HepG2 (cell line): ENCODE results near the gene HNRNPH2. TPM values are rescaled to one million over a fixed set of nuclear protein-coding genes. Genes with fewer than 3 reads are reported as not detected.

ENCODE experiments used
- CHD4 ChIP-seq: fragments of 200-600 bp; sonication (generic); IDR thresholded peaks from 2 replicates; pipeline ENCODE4 v1.7.0; 2017; ENCODE audit warnings: mild to moderate bottlenecking, low read length, borderline replicate concordance
- CSRNP1 ChIP-seq: sonication (generic); formaldehyde crosslinking; IDR thresholded peaks from 2 replicates; pipeline ENCODE4 v1.8.1; 2023; ENCODE audit warnings: mild to moderate bottlenecking, missing genetic modification reagents
- ETV6 ChIP-seq: sonication (generic); formaldehyde crosslinking; conservative IDR thresholded peaks from 2 replicates; pipeline ENCODE4 v1.4.0; 2020; ENCODE audit warnings: missing genetic modification reagents
- HDAC1 ChIP-seq: sonication (generic); formaldehyde crosslinking; IDR thresholded peaks from 2 replicates; pipeline ENCODE4 v1.5.1; 2020; ENCODE audit warnings: mild to moderate bottlenecking, missing genetic modification reagents
- HNRNPH1 ChIP-seq: fragments of 200-400 bp; formaldehyde crosslinking; optimal IDR thresholded peaks from 2 replicates; pipeline ENCODE3; 2017; ENCODE audit warnings: mild to moderate bottlenecking, low read depth, low read length
- JDP2 ChIP-seq: sonication (generic); formaldehyde crosslinking; IDR thresholded peaks from 2 replicates; pipeline ENCODE4 v1.8.1; 2022; ENCODE audit warnings: missing genetic modification reagents, borderline replicate concordance
- KLF16 ChIP-seq, 2 experiments: sonication (generic) in 1 of 2; formaldehyde crosslinking in 1 of 2; IDR thresholded peaks; 2 replicates each; pipeline versions ENCODE4 v1.6.1 to v1.8.0; 2016 to 2023; ENCODE audit warnings: missing genetic modification reagents in 2 of 2, missing compliant biosample characterization in 1 of 2
- MYNN ChIP-seq: sonication (generic); formaldehyde crosslinking; IDR thresholded peaks from 2 replicates; pipeline ENCODE4 v1.4.0; 2020; ENCODE audit warnings: mild to moderate bottlenecking, low read depth, missing genetic modification reagents
- PATZ1 ChIP-seq: sonication (generic); formaldehyde crosslinking; IDR thresholded peaks from 2 replicates; pipeline ENCODE4 v1.4.0; 2020; ENCODE audit warnings: missing genetic modification reagents
- RBAK ChIP-seq: sonication (generic); formaldehyde crosslinking; IDR thresholded peaks from 2 replicates; pipeline ENCODE4 v1.5.1; 2020; ENCODE audit warnings: mild to moderate bottlenecking, missing genetic modification reagents
- RFXANK ChIP-seq: IDR thresholded peaks from 2 replicates; pipeline ENCODE4 v1.6.1; 2016
- SMARCE1 ChIP-seq: fragments of 450-650 bp; IDR thresholded peaks from 2 replicates; pipeline ENCODE4 v1.6.1; 2017; ENCODE audit warnings: borderline replicate concordance
- TEAD3 ChIP-seq: optimal IDR thresholded peaks from 2 replicates; pipeline ENCODE3; 2016; ENCODE audit warnings: borderline replicate concordance
- TIGD3 ChIP-seq: sonication (generic); formaldehyde crosslinking; IDR thresholded peaks from 2 replicates; pipeline ENCODE4 v1.5.1; 2020; ENCODE audit warnings: mild to moderate bottlenecking, missing genetic modification reagents, borderline replicate concordance
- XBP1 ChIP-seq: sonication (generic); formaldehyde crosslinking; IDR thresholded peaks from 2 replicates; pipeline ENCODE4 v1.5.0; 2020; ENCODE audit warnings: missing genetic modification reagents
- ZBTB3 ChIP-seq: sonication (generic); formaldehyde crosslinking; IDR thresholded peaks from 2 replicates; pipeline ENCODE4 v1.4.0; 2020; ENCODE audit warnings: low read depth, mild to moderate bottlenecking, moderate library complexity, missing genetic modification reagents, borderline replicate concordance
- ZFAT ChIP-seq: sonication (generic); formaldehyde crosslinking; conservative IDR thresholded peaks from 2 replicates; pipeline ENCODE4 v1.8.1; 2023; ENCODE audit warnings: missing genetic modification reagents, inconsistent platforms
- ZFP36L2 ChIP-seq: sonication (generic); formaldehyde crosslinking; IDR thresholded peaks from 2 replicates; pipeline ENCODE4 v1.4.0; 2020; ENCODE audit warnings: missing genetic modification reagents
- ZMYM4 ChIP-seq: sonication (generic); formaldehyde crosslinking; IDR thresholded peaks from 2 replicates; pipeline ENCODE4 v1.8.1; 2023; ENCODE audit warnings: mild to moderate bottlenecking, missing genetic modification reagents
- ZNF160 ChIP-seq: sonication (generic); formaldehyde crosslinking; IDR thresholded peaks from 2 replicates; pipeline ENCODE4 v1.8.0; 2022; ENCODE audit warnings: mild to moderate bottlenecking, inconsistent platforms, missing genetic modification reagents
- ZNF350 ChIP-seq: sonication (generic); formaldehyde crosslinking; IDR thresholded peaks from 2 replicates; pipeline ENCODE4 v1.4.0; 2020; ENCODE audit warnings: mild to moderate bottlenecking, low read depth, missing genetic modification reagents, borderline replicate concordance
- ZNF501 ChIP-seq: sonication (generic); formaldehyde crosslinking; IDR thresholded peaks from 2 replicates; pipeline ENCODE4 v1.5.1; 2020; ENCODE audit warnings: mild to moderate bottlenecking, moderate library complexity, missing genetic modification reagents
- ZNF761 ChIP-seq: sonication (generic); formaldehyde crosslinking; conservative IDR thresholded peaks from 2 replicates; pipeline ENCODE4 v1.4.0; 2020; ENCODE audit warnings: mild to moderate bottlenecking, missing genetic modification reagents
- polyA plus RNA-seq, 8 experiments: library from polyadenylated mRNA; depleted of rRNA in 3 of 8; stranded (reverse) in 7 of 8; unstranded in 1 of 8; fragments of >200 nt; fragmentation: Illumina TruSeq in 4 of 8; extraction: Trizol in 4 of 8; gene quantifications; 2 replicates each; pipeline versions ENCODE4 v1.2.1 to v1.2.3, GENCODE V29; 2011 to 2016; ENCODE audit warnings: low read depth in 4 of 8, missing spikeins in 1 of 8, mixed read lengths in 1 of 8; ENCODE audit not compliant: insufficient read depth in 1 of 8
- total RNA-seq, 5 experiments: library from RNA; depleted of rRNA; stranded (reverse); fragments of >200 nt; fragmentation: Illumina TruSeq; extraction: Trizol; gene quantifications; 2 replicates each; pipeline ENCODE4 v1.2.3, GENCODE V29; 2016; ENCODE audit warnings: low read depth in 1 of 5
- TF ChIP-seq, protein P1 (sequence below): sonication (generic); formaldehyde crosslinking; IDR thresholded peaks from 2 replicates; pipeline ENCODE4 v1.8.1; 2023; ENCODE audit warnings: missing genetic modification reagents, inconsistent platforms, borderline replicate concordance
- TF ChIP-seq, protein P2 (sequence below): sonication (generic); formaldehyde crosslinking; IDR thresholded peaks from 2 replicates; pipeline ENCODE4 v1.4.0; 2020; ENCODE audit warnings: mild to moderate bottlenecking, missing genetic modification reagents

Gene HNRNPH2
- total and polyA plus RNA-seq, 2 of the 13 experiments (the other 11 are each of a cell fraction or from before 2014, with no cell fraction given): 23.8 to 56.9 TPM

GRCh38 chrX:101407748-101408531 lies at the start of gene HNRNPH2, which contains the start of gene GLA (continued):
- TF ChIP-seq KLF16 (CRISPR knock-in tag; IDR thresholded peaks at IDR 0.05) (no peak), HNRNPH1 (no peak), ZNF501 (CRISPR knock-in tag) (no peak), SMARCE1 (no peak), RFXANK (CRISPR knock-in tag) (peak; percentile 97), ZNF761 (CRISPR knock-in tag) (no peak), JDP2 (CRISPR knock-in tag) (no peak), ZBTB3 (CRISPR knock-in tag) (no peak), XBP1 (CRISPR knock-in tag) (no peak), PATZ1 (no peak), ZFAT (CRISPR knock-in tag) (no peak), ZNF160 (CRISPR knock-in tag) (no peak), ZMYM4 (CRISPR knock-in tag) (peak; percentile 88), TIGD3 (CRISPR knock-in tag) (no peak), TEAD3 (CRISPR knock-in tag) (peak; percentile 14), CSRNP1 (no peak), MYNN (CRISPR knock-in tag) (no peak), RBAK (CRISPR knock-in tag) (no peak), CHD4 (no peak), ZFP36L2 (no peak), ETV6 (CRISPR knock-in tag) (no peak), ZNF350 (CRISPR knock-in tag) (no peak), HDAC1 (CRISPR knock-in tag) (peak; percentile 69)
- TF ChIP-seq, protein P1, sequence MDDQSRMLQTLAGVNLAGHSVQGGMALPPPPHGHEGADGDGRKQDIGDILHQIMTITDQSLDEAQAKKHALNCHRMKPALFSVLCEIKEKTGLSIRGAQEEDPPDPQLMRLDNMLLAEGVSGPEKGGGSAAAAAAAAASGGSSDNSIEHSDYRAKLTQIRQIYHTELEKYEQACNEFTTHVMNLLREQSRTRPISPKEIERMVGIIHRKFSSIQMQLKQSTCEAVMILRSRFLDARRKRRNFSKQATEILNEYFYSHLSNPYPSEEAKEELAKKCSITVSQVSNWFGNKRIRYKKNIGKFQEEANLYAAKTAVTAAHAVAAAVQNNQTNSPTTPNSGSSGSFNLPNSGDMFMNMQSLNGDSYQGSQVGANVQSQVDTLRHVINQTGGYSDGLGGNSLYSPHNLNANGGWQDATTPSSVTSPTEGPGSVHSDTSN (CRISPR knock-in tag): no peak
- TF ChIP-seq, protein P2, sequence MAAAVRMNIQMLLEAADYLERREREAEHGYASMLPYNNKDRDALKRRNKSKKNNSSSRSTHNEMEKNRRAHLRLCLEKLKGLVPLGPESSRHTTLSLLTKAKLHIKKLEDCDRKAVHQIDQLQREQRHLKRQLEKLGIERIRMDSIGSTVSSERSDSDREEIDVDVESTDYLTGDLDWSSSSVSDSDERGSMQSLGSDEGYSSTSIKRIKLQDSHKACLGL: no peak
